HEK293 (cell line): ENCODE data around the gene EFCAB14.

Source experiments
- CTCF ChIA-PET: fragments of 350-600 bp; formaldehyde crosslinking; extraction: SDS; loops from one replicate; lab custom pipeline; 2021; ENCODE audit warnings: antibody characterized with exemption; lab: Yijun Ruan, JAX
- POLR2A ChIA-PET: fragments of 300-600 bp; formaldehyde crosslinking; extraction: SDS; loops from one replicate; lab custom pipeline; 2020; ENCODE audit warnings: antibody characterized with exemption, inconsistent platforms; lab: Yijun Ruan, JAX
- H3K27ac ChIP-seq: fragments of 200-500 bp; sonication (Bioruptor generic); 2 replicates; pipeline ENCODE4 v1.5.1; 2014; ENCODE audit warnings: low read depth, low read length, control low read depth, inconsistent platforms; ENCODE audit errors: extremely low read depth
- H3K36me3 ChIP-seq, 2 experiments: fragments of 200-500 bp in 1 of 2; sonication (Bioruptor generic) in 1 of 2; 1 replicate in 1 of 2; 2 replicates in 1 of 2; pipeline ENCODE4 v1.5.1; 2014 to 2017; ENCODE audit warnings: inconsistent platforms in 2 of 2, low read length in 2 of 2; ENCODE audit not compliant: control insufficient read depth in 2 of 2, insufficient read depth in 1 of 2
- H3K4me1 ChIP-seq: fragments of 200-500 bp; sonication (Bioruptor generic); 2 replicates; pipeline ENCODE4 v1.5.1; 2014; ENCODE audit warnings: mild to moderate bottlenecking, low read length, inconsistent platforms; ENCODE audit not compliant: control insufficient read depth, insufficient read depth
- H3K4me3 ChIP-seq: 2 replicates; pipeline ENCODE4 v1.5.1; 2011; ENCODE audit warnings: low read depth, mild to moderate bottlenecking, control low read depth, low read length, moderate library complexity
- H3K9me3 ChIP-seq: fragments of 200-500 bp; sonication (Bioruptor generic); 2 replicates; pipeline ENCODE4 v1.5.1; 2014; ENCODE audit warnings: low read depth, low read length, inconsistent platforms; ENCODE audit not compliant: control insufficient read depth, insufficient read depth
- BCL11A ChIP-seq: fragments of 450-650 bp; formaldehyde crosslinking; IDR thresholded peaks from 2 replicates; pipeline ENCODE4 v1.5.1; 2016; ENCODE audit warnings: low read depth, missing biosample characterization, missing genetic modification characterization
- MZF1 ChIP-seq: fragments of 450-650 bp; formaldehyde crosslinking; IDR thresholded peaks from 2 replicates; pipeline ENCODE4 v1.5.1; 2017; ENCODE audit warnings: missing biosample characterization, missing genetic modification characterization, borderline replicate concordance
- OVOL3 ChIP-seq: fragments of 450-650 bp; formaldehyde crosslinking; IDR thresholded peaks from 2 replicates; pipeline ENCODE4 v1.5.1; 2016; ENCODE audit warnings: missing biosample characterization, missing genetic modification characterization
- SCRT1 ChIP-seq: fragments of 450-650 bp; formaldehyde crosslinking; IDR thresholded peaks from 2 replicates; pipeline ENCODE4 v1.5.1; 2016; ENCODE audit warnings: missing biosample characterization, missing genetic modification characterization, borderline replicate concordance
- ZIC2 ChIP-seq: fragments of 450-650 bp; formaldehyde crosslinking; IDR thresholded peaks from 2 replicates; pipeline ENCODE4 v1.5.1; 2016; ENCODE audit warnings: missing biosample characterization, missing genetic modification characterization
- ZNF148 ChIP-seq: fragments of 450-650 bp; formaldehyde crosslinking; IDR thresholded peaks from 2 replicates; pipeline ENCODE4 v1.5.0; 2017; ENCODE audit warnings: missing biosample characterization, missing genetic modification characterization, borderline replicate concordance
- ZNF24 ChIP-seq: fragments of 450-650 bp; formaldehyde crosslinking; IDR thresholded peaks from 2 replicates; pipeline ENCODE4 v1.5.1; 2016; ENCODE audit warnings: missing biosample characterization, missing genetic modification characterization
- ZNF311 ChIP-seq: fragments of 450-650 bp; formaldehyde crosslinking; IDR thresholded peaks from 2 replicates; pipeline ENCODE4 v1.5.1; 2017; ENCODE audit warnings: missing biosample characterization, missing genetic modification characterization, borderline replicate concordance
- ZNF362 ChIP-seq: fragments of 450-650 bp; formaldehyde crosslinking; IDR thresholded peaks from 2 replicates; pipeline ENCODE4 v1.5.1; 2016; ENCODE audit warnings: missing biosample characterization, missing genetic modification characterization
- ZNF433 ChIP-seq: fragments of 450-650 bp; formaldehyde crosslinking; IDR thresholded peaks from 2 replicates; pipeline ENCODE4 v1.5.1; 2016; ENCODE audit warnings: missing biosample characterization, missing genetic modification characterization, low read depth
- ZNF747 ChIP-seq: fragments of 450-650 bp; formaldehyde crosslinking; IDR thresholded peaks from 2 replicates; pipeline ENCODE4 v1.5.1; 2016; ENCODE audit warnings: missing biosample characterization, missing genetic modification characterization
- ZNF776 ChIP-seq: fragments of 450-650 bp; formaldehyde crosslinking; IDR thresholded peaks from 2 replicates; pipeline ENCODE4 v1.5.0; 2017; ENCODE audit warnings: missing biosample characterization, missing genetic modification characterization, borderline replicate concordance
- ZNF830 ChIP-seq: fragments of 450-650 bp; IDR thresholded peaks from 2 replicates; pipeline ENCODE4 v1.5.0; 2018; ENCODE audit warnings: missing biosample characterization, missing genetic modification characterization, low read depth, mild to moderate bottlenecking, moderate library complexity
- ZXDB ChIP-seq: fragments of 450-650 bp; formaldehyde crosslinking; IDR thresholded peaks from 2 replicates; pipeline ENCODE4 v1.5.1; 2016; ENCODE audit warnings: missing biosample characterization, missing genetic modification characterization
- TF ChIP-seq, protein P1 (sequence below): fragments of 450-650 bp; formaldehyde crosslinking; IDR thresholded peaks from 2 replicates; pipeline ENCODE4 v1.5.1; 2017; ENCODE audit warnings: missing biosample characterization, missing genetic modification characterization
- TF ChIP-seq, protein P2 (sequence below): fragments of 450-650 bp; formaldehyde crosslinking; IDR thresholded peaks from 2 replicates; pipeline ENCODE4; 2016; ENCODE audit warnings: missing biosample characterization, missing genetic modification characterization
- TF ChIP-seq, protein P3 (sequence below): fragments of 450-650 bp; formaldehyde crosslinking; IDR thresholded peaks from 2 replicates; pipeline ENCODE4 v1.5.1; 2016; ENCODE audit warnings: missing biosample characterization, missing genetic modification characterization
- TF ChIP-seq, protein P4 (sequence below): IDR thresholded peaks from 2 replicates; pipeline ENCODE4 v1.6.1; 2011; ENCODE audit warnings: mild to moderate bottlenecking, low read depth, low read length, borderline replicate concordance
- TF ChIP-seq, protein P5 (sequence below): fragments of 450-650 bp; formaldehyde crosslinking; IDR thresholded peaks from 2 replicates; pipeline ENCODE4 v1.5.1; 2016; ENCODE audit warnings: missing biosample characterization, missing genetic modification characterization

EFCAB14 gene

DNA sequence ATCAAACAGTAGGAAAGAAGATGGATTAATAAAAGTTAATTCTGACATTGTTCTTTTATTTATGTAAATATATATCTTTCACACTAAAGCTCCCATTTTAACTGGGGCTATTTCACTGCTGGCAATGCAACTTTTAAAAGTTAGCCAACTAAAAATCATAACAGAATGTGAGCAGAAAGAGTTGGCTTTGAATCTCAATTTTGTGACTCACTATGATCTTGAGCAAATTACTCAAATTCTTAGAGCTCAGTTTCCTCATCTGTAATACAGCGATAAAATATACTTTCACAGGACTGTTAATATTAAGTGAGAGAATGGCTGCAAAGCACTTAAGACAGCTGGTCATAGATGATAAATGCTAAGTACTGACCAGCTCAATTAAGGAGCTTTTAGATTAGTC, 10.8 kb downstream of the EFCAB14 start:
- Histone ChIP-seq H3K4me1 (no peaks in the 10 kb centered on the region), H3K27ac (no peak overlapping the region), H3K9me3 (no peaks in the 10 kb centered on the region), H3K36me3 (peaks cover 46 to 94% of the 10 kb centered on the region in 2 experiments), H3K4me3 (no peak overlapping the region)
- ChIA-PET CTCF (interaction anchor here (0.6 to 2.0 kb wide), 6 partner anchors 15 to 217 kb away, joined by 3 to 7 read pairs (median 5); partner anchors contain the start of gene ATPAF1), POLR2A (interaction anchor here (0.8 kb wide), 1 partner anchor 11 kb away, joined by 3 read pairs; the partner anchor contains the start of gene EFCAB14)
- TF ChIP-seq, protein P1, sequence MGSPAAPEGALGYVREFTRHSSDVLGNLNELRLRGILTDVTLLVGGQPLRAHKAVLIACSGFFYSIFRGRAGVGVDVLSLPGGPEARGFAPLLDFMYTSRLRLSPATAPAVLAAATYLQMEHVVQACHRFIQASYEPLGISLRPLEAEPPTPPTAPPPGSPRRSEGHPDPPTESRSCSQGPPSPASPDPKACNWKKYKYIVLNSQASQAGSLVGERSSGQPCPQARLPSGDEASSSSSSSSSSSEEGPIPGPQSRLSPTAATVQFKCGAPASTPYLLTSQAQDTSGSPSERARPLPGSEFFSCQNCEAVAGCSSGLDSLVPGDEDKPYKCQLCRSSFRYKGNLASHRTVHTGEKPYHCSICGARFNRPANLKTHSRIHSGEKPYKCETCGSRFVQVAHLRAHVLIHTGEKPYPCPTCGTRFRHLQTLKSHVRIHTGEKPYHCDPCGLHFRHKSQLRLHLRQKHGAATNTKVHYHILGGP (tag by site-specific recombination), result no peak
- TF ChIP-seq SCRT1 (tag by site-specific recombination) (no peak), MZF1 (no peak), ZNF311 (tag by site-specific recombination) (no peak), ZNF148 (tag by site-specific recombination) (no peak), BCL11A (tag by site-specific recombination) (no peak), ZNF433 (no peak), ZNF776 (no peak), ZXDB (tag by site-specific recombination) (no peak), OVOL3 (tag by site-specific recombination) (no peak)
- TF ChIP-seq, protein P2, sequence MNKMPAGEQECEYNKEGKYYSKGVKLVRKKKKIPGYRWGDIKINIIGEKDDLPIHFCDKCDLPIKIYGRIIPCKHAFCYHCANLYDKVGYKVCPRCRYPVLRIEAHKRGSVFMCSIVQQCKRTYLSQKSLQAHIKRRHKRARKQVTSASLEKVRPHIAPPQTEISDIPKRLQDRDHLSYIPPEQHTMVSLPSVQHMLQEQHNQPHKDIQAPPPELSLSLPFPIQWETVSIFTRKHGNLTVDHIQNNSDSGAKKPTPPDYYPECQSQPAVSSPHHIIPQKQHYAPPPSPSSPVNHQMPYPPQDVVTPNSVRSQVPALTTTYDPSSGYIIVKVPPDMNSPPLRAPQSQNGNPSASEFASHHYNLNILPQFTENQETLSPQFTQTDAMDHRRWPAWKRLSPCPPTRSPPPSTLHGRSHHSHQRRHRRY, result no peak

- Histone ChIP-seq H3K36me3 (peaks cover 38 to 88% of the 10 kb centered on the region in 2 experiments), H3K4me1 (no peaks in the 10 kb centered on the region), H3K4me3 (no peak overlapping the region), H3K27ac (no peak overlapping the region), H3K9me3 (no peaks in the 10 kb centered on the region)
- POLR2A ChIA-PET, result no interaction called here
- CTCF ChIA-PET, result no interaction called here
- TF ChIP-seq, protein P3, sequence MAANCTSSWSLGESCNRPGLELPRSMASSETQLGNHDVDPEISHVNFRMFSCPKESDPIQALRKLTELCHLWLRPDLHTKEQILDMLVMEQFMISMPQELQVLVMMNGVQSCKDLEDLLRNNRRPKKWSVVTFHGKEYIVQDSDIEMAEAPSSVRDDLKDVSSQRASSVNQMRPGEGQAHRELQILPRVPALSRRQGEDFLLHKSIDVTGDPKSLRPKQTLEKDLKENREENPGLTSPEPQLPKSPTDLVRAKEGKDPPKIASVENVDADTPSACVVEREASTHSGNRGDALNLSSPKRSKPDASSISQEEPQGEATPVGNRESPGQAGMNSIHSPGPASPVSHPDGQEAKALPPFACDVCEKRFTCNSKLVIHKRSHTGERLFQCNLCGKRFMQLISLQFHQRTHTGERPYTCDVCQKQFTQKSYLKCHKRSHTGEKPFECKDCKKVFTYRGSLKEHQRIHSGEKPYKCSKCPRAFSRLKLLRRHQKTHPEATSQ (tag by site-specific recombination), result no peak
- TF ChIP-seq, protein P4, sequence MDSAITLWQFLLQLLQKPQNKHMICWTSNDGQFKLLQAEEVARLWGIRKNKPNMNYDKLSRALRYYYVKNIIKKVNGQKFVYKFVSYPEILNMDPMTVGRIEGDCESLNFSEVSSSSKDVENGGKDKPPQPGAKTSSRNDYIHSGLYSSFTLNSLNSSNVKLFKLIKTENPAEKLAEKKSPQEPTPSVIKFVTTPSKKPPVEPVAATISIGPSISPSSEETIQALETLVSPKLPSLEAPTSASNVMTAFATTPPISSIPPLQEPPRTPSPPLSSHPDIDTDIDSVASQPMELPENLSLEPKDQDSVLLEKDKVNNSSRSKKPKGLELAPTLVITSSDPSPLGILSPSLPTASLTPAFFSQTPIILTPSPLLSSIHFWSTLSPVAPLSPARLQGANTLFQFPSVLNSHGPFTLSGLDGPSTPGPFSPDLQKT, result no peak
- TF ChIP-seq ZNF24, result no peak
- no peak for TF ChIP-seq ZNF747 (tag by site-specific recombination)
- no peak for TF ChIP-seq ZIC2 (tag by site-specific recombination)
- no peak for TF ChIP-seq ZNF830 (tag by site-specific recombination)
- no peak for TF ChIP-seq ZNF362 (tag by site-specific recombination)
- TF ChIP-seq, protein P5, sequence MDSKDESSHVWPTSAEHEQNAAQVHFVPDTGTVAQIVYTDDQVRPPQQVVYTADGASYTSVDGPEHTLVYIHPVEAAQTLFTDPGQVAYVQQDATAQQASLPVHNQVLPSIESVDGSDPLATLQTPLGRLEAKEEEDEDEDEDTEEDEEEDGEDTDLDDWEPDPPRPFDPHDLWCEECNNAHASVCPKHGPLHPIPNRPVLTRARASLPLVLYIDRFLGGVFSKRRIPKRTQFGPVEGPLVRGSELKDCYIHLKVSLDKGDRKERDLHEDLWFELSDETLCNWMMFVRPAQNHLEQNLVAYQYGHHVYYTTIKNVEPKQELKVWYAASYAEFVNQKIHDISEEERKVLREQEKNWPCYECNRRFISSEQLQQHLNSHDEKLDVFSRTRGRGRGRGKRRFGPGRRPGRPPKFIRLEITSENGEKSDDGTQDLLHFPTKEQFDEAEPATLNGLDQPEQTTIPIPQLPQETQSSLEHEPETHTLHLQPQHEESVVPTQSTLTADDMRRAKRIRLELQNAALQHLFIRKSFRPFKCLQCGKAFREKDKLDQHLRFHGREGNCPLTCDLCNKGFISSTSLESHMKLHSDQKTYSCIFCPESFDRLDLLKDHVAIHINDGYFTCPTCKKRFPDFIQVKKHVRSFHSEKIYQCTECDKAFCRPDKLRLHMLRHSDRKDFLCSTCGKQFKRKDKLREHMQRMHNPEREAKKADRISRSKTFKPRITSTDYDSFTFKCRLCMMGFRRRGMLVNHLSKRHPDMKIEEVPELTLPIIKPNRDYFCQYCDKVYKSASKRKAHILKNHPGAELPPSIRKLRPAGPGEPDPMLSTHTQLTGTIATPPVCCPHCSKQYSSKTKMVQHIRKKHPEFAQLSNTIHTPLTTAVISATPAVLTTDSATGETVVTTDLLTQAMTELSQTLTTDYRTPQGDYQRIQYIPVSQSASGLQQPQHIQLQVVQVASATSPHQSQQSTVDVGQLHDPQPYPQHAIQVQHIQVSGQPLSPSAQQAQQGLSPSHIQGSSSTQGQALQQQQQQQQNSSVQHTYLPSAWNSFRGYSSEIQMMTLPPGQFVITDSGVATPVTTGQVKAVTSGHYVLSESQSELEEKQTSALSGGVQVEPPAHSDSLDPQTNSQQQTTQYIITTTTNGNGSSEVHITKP (tag by site-specific recombination), result no peak
These were observed 13.5 kb downstream of the EFCAB14 start for GRCh38 chr1:46705408-46705807.
